ENCODE data around the gene ZNF668. TPM values are rescaled to one million over a fixed set of nuclear protein-coding genes. Genes with fewer than 3 reads are reported as not detected.

ZNF668 gene
- total RNA-seq, 1 experiment from 2014 or later, result 21.5 TPM

GRCh38 chr16:31092330-31092729, 18.3 kb upstream of the ZNF668 start:
- POLR2A ChIA-PET, result interaction anchor here (0.6 to 0.9 kb wide), 2 partner anchors 25 to 44 kb away, joined by 3 to 6 read pairs; partner anchors contain the start of gene KAT8
- no peak overlapping the region for H3K27ac ChIP-seq (ENCODE audit: low read length)

GRCh38 chr16:31090540-31090939, 16.5 kb upstream of the ZNF668 start:
- intact Hi-C loops (cut with micrococcal nuclease; ENCODE audit: unreplicated experiment) (loop anchor here (10.0 kb wide), 1 partner anchor 56 kb away; the partner anchor contains the start of gene STX4), in situ Hi-C loops (cut with HindIII; ENCODE audit: low pct_unique_long_range_greater_than_20kb, low sequenced_read_pairs) (no loop called here)
- Histone ChIP-seq H3K27me3 (ENCODE audit: control insufficient read depth, insufficient read depth, low read length) (no peaks in the 10 kb centered on the region), H3K9me3 (ENCODE audit: control insufficient read depth, insufficient read depth, low read depth, low read length) (no peaks in the 10 kb centered on the region), H3K36me3 (ENCODE audit: control insufficient read depth, insufficient read depth, low read length) (no peaks in the 10 kb centered on the region; the same call in 1 of the 2 replicates), H3K4me1 (ENCODE audit: control insufficient read depth, insufficient read depth, low read length) (peaks cover 4% of the 10 kb centered on the region), H3K27ac (ENCODE audit: low read length) (no peak overlapping the region), H3K4me3 (ENCODE audit: low read depth in 2 of 2, low read length in 2 of 2) (no peak overlapping the region)
- no peak for TF ChIP-seq POLR2AphosphoS5 (IDR thresholded peaks at IDR 0.05; ENCODE audit: low read depth, low read length)
- no peak for TF ChIP-seq TCF7L2 (IDR thresholded peaks at IDR 0.05; ENCODE audit: low read depth, low read length)
- TF ChIP-seq SIN3A (IDR thresholded peaks at IDR 0.05; ENCODE audit: borderline replicate concordance, insufficient read depth, low read depth, low read length), result no peak
- POLR2A ChIA-PET, result no interaction called here
- ATAC-seq (no peak), DNase-seq (ENCODE audit: low read depth, low spot score) (no peak)
- no TSS peak for BruUV-seq (replicated peaks)
- CTCF ChIA-PET, result interaction anchor here (0.7 kb wide), 1 partner anchor 93 kb away, joined by 3 read pairs; no protein-coding TSS in a partner anchor

More at GRCh38 chr16:31092330-31092729, 18.3 kb upstream of the ZNF668 start:
- TF ChIP-seq TCF7L2 (IDR thresholded peaks at IDR 0.05; ENCODE audit: low read depth, low read length) (no peak), SIN3A (IDR thresholded peaks at IDR 0.05; ENCODE audit: borderline replicate concordance, insufficient read depth, low read depth, low read length) (no peak), REST (IDR thresholded peaks at IDR 0.05; ENCODE audit: insufficient read depth in 1 of 2, low read depth in 2 of 2, low read length in 1 of 2) (no peak)
- H3K4me1 ChIP-seq (ENCODE audit: control insufficient read depth, insufficient read depth, low read length), result peaks cover 7% of the 10 kb centered on the region; the same call in 1 of the 2 replicates
- intact Hi-C loops (cut with micrococcal nuclease; ENCODE audit: unreplicated experiment), result loop anchor here (10.0 kb wide), 1 partner anchor 58 kb away; the partner anchor contains the start of gene STX4
- ATAC-seq, result no peak
- in situ Hi-C loops (cut with HindIII; ENCODE audit: low pct_unique_long_range_greater_than_20kb, low sequenced_read_pairs), result no loop called here
- CTCF ChIA-PET, result interaction anchor here (0.6 kb wide), 2 partner anchors 25 to 338 kb away, joined by 3 to 4 read pairs; no protein-coding TSS in a partner anchor
- no peak for DNase-seq (ENCODE audit: low read depth, low spot score)
- no peaks in the 10 kb centered on the region for H3K9me3 ChIP-seq (ENCODE audit: control insufficient read depth, insufficient read depth, low read depth, low read length)
- H3K36me3 ChIP-seq (ENCODE audit: control insufficient read depth, insufficient read depth, low read length), result no peaks in the 10 kb centered on the region; the same call in 1 of the 2 replicates
- H3K27me3 ChIP-seq (ENCODE audit: control insufficient read depth, insufficient read depth, low read length), result no peaks in the 10 kb centered on the region
- BruUV-seq (replicated peaks), result no TSS peak
- no peak overlapping the region for H3K4me3 ChIP-seq (ENCODE audit: low read depth in 2 of 2, low read length in 2 of 2)

- Histone ChIP-seq H3K27me3 (ENCODE audit: control insufficient read depth, insufficient read depth, low read length) (no peaks in the 10 kb centered on the region), H3K36me3 (ENCODE audit: control insufficient read depth, insufficient read depth, low read length) (no peaks in the 10 kb centered on the region; the same call in 1 of the 2 replicates), H3K9me3 (ENCODE audit: control insufficient read depth, insufficient read depth, low read depth, low read length) (no peaks in the 10 kb centered on the region), H3K27ac (ENCODE audit: low read length) (no peak overlapping the region), H3K4me3 (ENCODE audit: low read depth in 2 of 2, low read length in 2 of 2) (no peak overlapping the region), H3K4me1 (ENCODE audit: control insufficient read depth, insufficient read depth, low read length) (peaks cover 4% of the 10 kb centered on the region; the same call in 1 of the 2 replicates)
- ChIA-PET CTCF (no interaction called here), POLR2A (interaction anchor here (0.5 kb wide), 1 partner anchor 348 kb away, joined by 3 read pairs; no protein-coding TSS in a partner anchor)
- ATAC-seq (no peak), DNase-seq (ENCODE audit: low read depth, low spot score) (no peak)
- TF ChIP-seq POLR2AphosphoS5 (IDR thresholded peaks at IDR 0.05; ENCODE audit: low read depth, low read length), result no peak
- no peak for TF ChIP-seq CTCF (IDR thresholded peaks at IDR 0.05)
- TF ChIP-seq SIN3A (IDR thresholded peaks at IDR 0.05; ENCODE audit: borderline replicate concordance, insufficient read depth, low read depth, low read length), result no peak
- TF ChIP-seq TCF7L2 (IDR thresholded peaks at IDR 0.05; ENCODE audit: low read depth, low read length), result no peak
- no peak for TF ChIP-seq REST (IDR thresholded peaks at IDR 0.05; ENCODE audit: insufficient read depth in 1 of 2, low read depth in 2 of 2, low read length in 1 of 2)
- in situ Hi-C loops (cut with HindIII; ENCODE audit: low pct_unique_long_range_greater_than_20kb, low sequenced_read_pairs), result no loop called here
- no TSS peak for BruUV-seq (replicated peaks)
- intact Hi-C loops (cut with micrococcal nuclease; ENCODE audit: unreplicated experiment), result no loop called here
Observed at GRCh38 chr16:31089199-31089598, 15.2 kb upstream of the ZNF668 start.

Measured in Panc1 (cell line).